Measurements from ENCODE around the gene PAK6.

DNA sequence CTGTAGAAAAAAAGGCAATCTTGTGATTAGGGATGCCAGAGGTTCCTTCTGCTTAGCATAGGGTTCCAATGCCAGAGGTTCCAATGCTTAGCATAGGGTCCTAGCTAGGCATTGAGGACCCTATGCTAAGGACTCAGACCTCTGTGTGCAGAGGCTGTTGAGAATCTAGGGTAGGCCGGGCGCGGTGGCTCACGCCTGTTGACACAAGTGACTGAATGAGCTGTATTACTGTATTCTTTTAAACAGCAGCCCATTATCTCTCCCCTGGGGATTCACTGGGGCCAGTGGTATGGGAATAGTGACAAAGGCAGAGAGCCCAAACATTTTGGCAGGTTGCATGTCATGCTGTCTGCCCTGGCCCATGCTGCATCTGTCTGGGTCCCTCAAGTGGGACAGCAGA, 16.2 kb downstream of the PAK6 start:
- TF ChIP-seq POLR2A (IDR thresholded peaks at IDR 0.05; ENCODE audit: low read depth, low read length) (no peak), POLR2AphosphoS5 (IDR thresholded peaks at IDR 0.05; ENCODE audit: low read depth, low read length) (no peak)

All from GM12891 (cell line).